ENCODE data around the gene RBBP7. TPM values are rescaled to one million over a fixed set of nuclear protein-coding genes. Genes with fewer than 3 reads are reported as not detected.

RBBP7 gene
- 129 and 130 TPM in 2 replicates for total RNA-seq
- 69.7 and 81.5 TPM in 2 replicates for polyA plus RNA-seq
- 108 and 113 TPM in 2 replicates for polyA plus RNA-seq (2011; cell fraction: cytosol; rRNA removed)
- polyA plus RNA-seq (2011; cell fraction: nucleus; rRNA removed), result 156 and 195 TPM in 2 replicates
- polyA plus RNA-seq (2012), result 99.8 and 152 TPM in 2 replicates
- 87.2 and 87.8 TPM in 2 replicates for polyA minus RNA-seq
- 173 TPM for polyA minus RNA-seq (2011; cell fraction: cytosol; rRNA and poly(A)+ RNA removed)
- 46.1 and 64.2 TPM in 2 replicates for polyA minus RNA-seq (2011; cell fraction: nucleus; rRNA and poly(A)+ RNA removed)
- percentile 89 among the genes with signal in this experiment for Bru-seq, nascent RNA
- percentile 90 among the genes with signal in this experiment for BruChase-seq, experiment 1, labeled RNA remaining after a 6-hour chase
- BruChase-seq, experiment 2, labeled RNA remaining after a 2-hour chase, result percentile 87 among the genes with signal in this experiment
- long read RNA-seq, transcript RBBP7-202 (12 exons, 2,036 nt), result minor isoform, 9 of 352 reads
- long read RNA-seq, transcript RBBP7-204 (12 exons, 1,904 nt), result minor isoform, 8 of 352 reads
- long read RNA-seq, transcript RBBP7-203 (12 exons, 2,333 nt), result major isoform, 287 of 352 reads
- long read RNA-seq, partial matches to known transcripts, result 8 of 352 reads
- long read RNA-seq, other reads (novel, unspliced or antisense), result 39 of 352 reads

GRCh38 chrX:16870095-16870861 lies at the start of gene RBBP7:
RBBP7 (minus strand) TSS chrX:16870362; CDS start chrX:16870053, 309 bp downstream.
- no peaks in the 10 kb centered on the region for H3K27me3 ChIP-seq (ENCODE audit: control insufficient read depth in 2 of 2, insufficient read depth in 2 of 2, low read length in 2 of 2)
- FAIRE-seq, result peak; percentile 75
- peak within 1 kb of the TSS; percentile 81 for H3K27ac ChIP-seq (ENCODE audit: insufficient read depth, low read depth, low read length)
- H3K9me1 ChIP-seq (replicated peaks; ENCODE audit: control insufficient read depth, extremely low read depth, insufficient read depth, low read length), result no peaks in the 10 kb centered on the region
- TF ChIP-seq POLR2AphosphoS5 (IDR thresholded peaks at IDR 0.05; ENCODE audit: insufficient read depth, low read depth, low read length) (peak; percentile 26), CTCF (IDR thresholded peaks at IDR 0.05; ENCODE audit: extremely low read depth in 1 of 2, insufficient read depth in 1 of 2, low read depth in 1 of 2, low read length in 2 of 2) (no peak)
- H3K4me3 ChIP-seq (replicated peaks in 1 of 3; ENCODE audit: insufficient read depth in 1 of 3, low read depth in 1 of 3, low read length in 3 of 3), result peak within 1 kb of the TSS; percentile 69 to 89 (median 86)
- peak within 1 kb of the TSS; percentile 33 for H2AFZ ChIP-seq (ENCODE audit: low read depth, low read length)
- H3K79me2 ChIP-seq (ENCODE audit: control insufficient read depth, insufficient read depth, low read length), result peaks cover 38% of the 10 kb centered on the region
- no peaks in the 10 kb centered on the region for H3K9me3 ChIP-seq (replicated peaks; ENCODE audit: control insufficient read depth, insufficient read depth, low read length)
- H3K9ac ChIP-seq (replicated peaks; ENCODE audit: extremely low read depth, insufficient read depth, low read length), result peak within 1 kb of the TSS; percentile 76
- DNase-seq (ENCODE audit: low read depth, low spot score), result peak; percentile 89
- H3K36me3 ChIP-seq (ENCODE audit: control insufficient read depth in 2 of 2, extremely low read depth in 1 of 2, insufficient read depth in 2 of 2, low read length in 2 of 2), result no peaks in the 10 kb centered on the region
- peaks cover 17% of the 10 kb centered on the region for H3K4me1 ChIP-seq (ENCODE audit: control insufficient read depth, extremely low read depth, insufficient read depth, low read length)
- H4K20me1 ChIP-seq (replicated peaks; ENCODE audit: control insufficient read depth, extremely low read depth, insufficient read depth, low read length), result no peaks in the 10 kb centered on the region
- dilution Hi-C loops (cut with MboI; ENCODE audit: extremely low pct_ligation_motif_present, low sequenced_read_pairs), result no loop called here
- POLR2A ChIA-PET, result no interaction called here
- peak within 1 kb of the TSS; percentile 87 for H3K4me2 ChIP-seq (ENCODE audit: insufficient read depth, low read length)
- intact Hi-C loops (cut with micrococcal nuclease), result loop anchor here (1.0 to 5.0 kb wide), 4 partner anchors 13 to 83 kb away; partner anchors contain the start of gene TXLNG
- BruUV-seq (replicated peaks), result no TSS peak
- CTCF ChIA-PET, result interaction anchor here (2.4 kb wide), 1 partner anchor 13 kb away, joined by 9 read pairs; no protein-coding TSS in a partner anchor

All from endothelial cell of umbilical vein (primary cell).